GM21390 (cell line): ENCODE data around the gene ACTR5.
A peak's percentile ranks its signal among the peaks of the same experiment; 100 is the strongest.

Source experiments
- ATAC-seq: cut with Tn5 transposase; IDR thresholded peaks from one replicate; pipeline ENCODE4 v1.9.1; 2021; ENCODE audit not compliant: unreplicated experiment

ACTR5 gene

GRCh38 chr20:38748097-38748860 lies at the start of gene ACTR5:
ACTR5 (plus strand) TSS chr20:38748460; CDS start chr20:38748479, 19 bp downstream.
- peak; percentile 84 for ATAC-seq

GRCh38 chr20:38698541-38698940 lies 49.7 kb upstream of the ACTR5 start:
- ATAC-seq, result no peak

GRCh38 chr20:38700141-38700540 lies 48.1 kb upstream of the ACTR5 start:
- ATAC-seq, result no peak

GRCh38 chr20:38700926-38701325 lies 47.3 kb upstream of the ACTR5 start:
- no peak for ATAC-seq

GRCh38 chr20:38703526-38703925 lies 44.7 kb upstream of the ACTR5 start:
- no peak for ATAC-seq

- no peak for ATAC-seq
These were observed 44.1 kb upstream of the ACTR5 start for GRCh38 chr20:38704136-38704535.

GRCh38 chr20:38706509-38706908 lies 41.8 kb upstream of the ACTR5 start:
- no peak for ATAC-seq

- ATAC-seq, result no peak
These were observed 34.0 kb upstream of the ACTR5 start for GRCh38 chr20:38714308-38714707.

- ATAC-seq, result no peak
These were observed 32.6 kb upstream of the ACTR5 start for GRCh38 chr20:38715646-38716045.

GRCh38 chr20:38722683-38723016 lies 25.6 kb upstream of the ACTR5 start:
- no peak for ATAC-seq

GRCh38 chr20:38723017-38723847 lies 25.0 kb upstream of the ACTR5 start:
- no peak for ATAC-seq

GRCh38 chr20:38723848-38724625 lies 24.2 kb upstream of the ACTR5 start, which contains the start of gene SLC32A1:
SLC32A1 (plus strand) TSS chr20:38724486; CDS start chr20:38724725, 239 bp downstream.
- ATAC-seq, result no peak

GRCh38 chr20:38724626-38725147 lies 23.6 kb upstream of the ACTR5 start:
- ATAC-seq, result no peak

- no peak for ATAC-seq
These were observed 22.9 kb upstream of the ACTR5 start for GRCh38 chr20:38725148-38725901.

- ATAC-seq, result no peak
These were observed 22.1 kb upstream of the ACTR5 start for GRCh38 chr20:38725931-38726803.

- no peak for ATAC-seq
These were observed 21.3 kb upstream of the ACTR5 start for GRCh38 chr20:38726804-38727606.

GRCh38 chr20:38727607-38728190 lies 20.6 kb upstream of the ACTR5 start:
- ATAC-seq, result no peak

- ATAC-seq, result no peak
These were observed 20.0 kb upstream of the ACTR5 start for GRCh38 chr20:38728191-38728781.
